ENCODE data around the gene PEX6.

PEX6 gene

DNA sequence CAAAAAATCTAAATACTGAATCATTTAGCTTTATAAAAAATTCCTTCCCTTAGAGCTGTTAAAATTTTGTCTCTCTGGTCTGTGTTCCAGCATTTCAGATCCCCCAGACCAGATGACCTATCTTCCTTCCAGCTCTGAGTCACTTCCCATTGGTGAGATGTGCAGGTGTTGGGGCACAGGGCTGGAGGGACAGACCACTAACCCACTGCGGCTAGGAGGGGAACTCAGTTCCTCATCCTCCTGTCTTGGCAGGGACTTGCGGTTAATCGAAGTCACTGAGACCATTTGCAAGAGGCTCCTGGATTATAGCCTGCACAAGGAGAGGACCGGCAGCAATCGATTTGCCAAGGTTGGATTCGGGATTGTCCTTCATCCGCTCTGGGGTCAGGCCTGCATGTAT lies 43.7 kb downstream of the PEX6 start:
- no peak overlapping the region for H3K4me3 ChIP-seq (ENCODE audit: low read depth, low read length)
- TF ChIP-seq, protein P1, sequence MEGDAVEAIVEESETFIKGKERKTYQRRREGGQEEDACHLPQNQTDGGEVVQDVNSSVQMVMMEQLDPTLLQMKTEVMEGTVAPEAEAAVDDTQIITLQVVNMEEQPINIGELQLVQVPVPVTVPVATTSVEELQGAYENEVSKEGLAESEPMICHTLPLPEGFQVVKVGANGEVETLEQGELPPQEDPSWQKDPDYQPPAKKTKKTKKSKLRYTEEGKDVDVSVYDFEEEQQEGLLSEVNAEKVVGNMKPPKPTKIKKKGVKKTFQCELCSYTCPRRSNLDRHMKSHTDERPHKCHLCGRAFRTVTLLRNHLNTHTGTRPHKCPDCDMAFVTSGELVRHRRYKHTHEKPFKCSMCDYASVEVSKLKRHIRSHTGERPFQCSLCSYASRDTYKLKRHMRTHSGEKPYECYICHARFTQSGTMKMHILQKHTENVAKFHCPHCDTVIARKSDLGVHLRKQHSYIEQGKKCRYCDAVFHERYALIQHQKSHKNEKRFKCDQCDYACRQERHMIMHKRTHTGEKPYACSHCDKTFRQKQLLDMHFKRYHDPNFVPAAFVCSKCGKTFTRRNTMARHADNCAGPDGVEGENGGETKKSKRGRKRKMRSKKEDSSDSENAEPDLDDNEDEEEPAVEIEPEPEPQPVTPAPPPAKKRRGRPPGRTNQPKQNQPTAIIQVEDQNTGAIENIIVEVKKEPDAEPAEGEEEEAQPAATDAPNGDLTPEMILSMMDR (IDR thresholded peaks at IDR 0.05; ENCODE audit: low read depth, low read length), result no peak

DNA sequence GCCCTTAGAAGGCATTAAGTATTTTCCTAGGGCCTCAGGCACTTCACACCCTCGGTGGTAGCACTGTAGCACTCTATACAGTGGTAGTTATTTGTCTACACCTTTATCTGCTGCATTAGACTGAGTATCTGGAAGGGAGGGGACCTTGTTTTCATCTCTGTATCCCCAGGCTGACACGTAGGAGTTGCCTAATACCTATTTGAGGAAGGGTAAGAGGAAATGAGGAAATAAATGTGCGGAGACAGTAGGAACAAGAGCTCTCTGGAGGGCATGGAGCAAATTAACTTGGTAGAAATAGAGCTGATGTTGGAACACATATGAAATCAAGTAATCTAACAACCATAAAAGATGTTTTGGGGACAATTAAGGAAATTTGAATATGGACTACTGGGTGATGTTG lies 45.8 kb downstream of the PEX6 start:
- TF ChIP-seq, protein P1 (IDR thresholded peaks at IDR 0.05; ENCODE audit: low read depth, low read length), result no peak
- H3K4me3 ChIP-seq (ENCODE audit: low read depth, low read length), result no peak overlapping the region

DNA sequence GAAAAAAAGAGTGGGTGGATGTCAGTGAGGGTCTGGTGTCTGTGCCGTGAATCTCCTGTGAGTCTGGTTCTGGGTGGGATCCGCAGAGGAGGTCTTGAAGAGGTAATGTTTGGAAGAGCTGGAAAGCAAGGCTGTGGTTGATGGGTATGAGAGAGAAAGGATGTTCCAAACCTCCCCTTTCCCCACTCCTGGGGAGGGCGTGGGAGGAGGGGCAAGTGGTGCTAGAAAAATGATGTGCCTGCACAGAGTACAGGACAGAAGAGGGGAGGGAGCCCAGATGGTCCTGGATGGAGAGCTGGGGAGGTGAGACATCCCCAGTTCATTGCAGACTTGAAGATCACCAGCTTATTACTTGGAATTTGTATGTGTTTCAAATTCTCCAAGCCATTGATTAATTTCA lies 46.6 kb downstream of the PEX6 start:
- no peak overlapping the region for H3K4me3 ChIP-seq (ENCODE audit: low read depth, low read length)
- TF ChIP-seq, protein P1 (IDR thresholded peaks at IDR 0.05; ENCODE audit: low read depth, low read length), result no peak

DNA sequence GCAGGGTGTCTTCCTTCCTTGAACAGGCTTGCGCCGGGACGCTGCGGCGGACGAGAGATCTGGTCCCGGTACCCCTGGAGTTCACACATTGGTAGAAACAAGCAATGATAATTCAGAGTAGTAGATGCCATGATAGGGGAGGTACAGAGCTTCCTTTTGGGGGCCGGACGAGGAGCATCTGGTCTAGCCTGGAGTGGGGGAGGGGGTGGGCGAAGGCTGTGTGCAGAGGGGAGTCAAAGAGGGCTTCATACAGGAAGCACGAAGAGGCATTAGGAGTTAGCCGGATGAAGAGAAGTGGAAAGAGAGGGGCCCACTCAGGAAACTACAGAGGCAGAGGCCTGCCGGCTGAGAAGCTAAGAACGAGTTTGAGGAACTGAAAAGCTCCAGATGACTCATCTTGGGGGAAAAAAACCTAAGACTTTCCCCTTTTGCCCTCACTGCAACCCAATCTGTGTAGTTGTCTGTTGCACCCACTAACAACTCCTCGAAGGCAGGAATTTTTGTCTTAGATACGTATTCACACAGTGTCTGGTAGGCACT lies 49.1 kb downstream of the PEX6 start:
- H3K4me3 ChIP-seq (ENCODE audit: low read depth, low read length), result peak overlapping the region; percentile 76
- TF ChIP-seq, protein P1 (IDR thresholded peaks at IDR 0.05; ENCODE audit: low read depth, low read length), result no peak

DNA sequence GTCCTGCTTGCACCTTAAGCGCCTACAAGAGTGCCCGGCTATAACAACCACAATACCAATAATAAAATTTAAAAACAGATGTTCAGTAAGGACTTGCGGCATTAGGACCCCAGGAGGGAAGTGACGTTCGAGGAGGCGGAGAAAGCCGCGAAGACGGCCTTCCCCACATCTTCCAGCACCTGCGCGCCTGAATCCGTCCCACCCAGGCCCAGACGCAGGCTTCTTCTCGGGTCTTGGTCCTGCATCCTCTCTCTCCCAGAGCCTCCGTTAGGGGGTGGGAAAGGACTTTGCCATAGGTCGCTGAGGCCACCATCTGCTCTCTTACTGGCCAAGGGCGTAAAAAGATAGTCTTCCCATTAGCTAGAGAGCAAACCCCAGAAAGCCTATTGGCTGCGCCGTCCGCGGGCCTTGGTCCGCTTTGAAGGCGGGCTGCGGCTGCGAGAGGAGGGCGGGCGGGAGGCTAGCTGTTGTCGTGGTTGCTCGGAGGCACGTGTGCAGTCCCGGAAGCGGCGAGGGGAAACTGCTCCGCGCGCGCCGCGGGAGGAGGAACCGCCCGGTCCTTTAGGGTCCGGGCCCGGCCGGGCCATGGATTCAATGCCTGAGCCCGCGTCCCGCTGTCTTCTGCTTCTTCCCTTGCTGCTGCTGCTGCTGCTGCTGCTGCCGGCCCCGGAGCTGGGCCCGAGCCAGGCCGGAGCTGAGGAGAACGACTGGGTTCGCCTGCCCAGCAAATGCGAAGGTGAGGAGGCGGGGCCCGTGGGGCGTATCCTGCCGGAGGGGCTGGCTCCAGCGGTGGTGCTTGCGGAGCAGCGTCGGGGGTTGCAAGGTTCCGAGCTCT lies 49.8 kb downstream of the PEX6 start, which contains the start of gene CNPY3:
TSS of gene CNPY3 (plus strand) at position 495 of the 835 bp plus-strand sequence. CDS start at position 586, 91 bp downstream.
- TF ChIP-seq, protein P1 (IDR thresholded peaks at IDR 0.05; ENCODE audit: low read depth, low read length), result no peak
- H3K4me3 ChIP-seq (ENCODE audit: low read depth, low read length), result peak within 1 kb of the TSS; percentile 76

DNA sequence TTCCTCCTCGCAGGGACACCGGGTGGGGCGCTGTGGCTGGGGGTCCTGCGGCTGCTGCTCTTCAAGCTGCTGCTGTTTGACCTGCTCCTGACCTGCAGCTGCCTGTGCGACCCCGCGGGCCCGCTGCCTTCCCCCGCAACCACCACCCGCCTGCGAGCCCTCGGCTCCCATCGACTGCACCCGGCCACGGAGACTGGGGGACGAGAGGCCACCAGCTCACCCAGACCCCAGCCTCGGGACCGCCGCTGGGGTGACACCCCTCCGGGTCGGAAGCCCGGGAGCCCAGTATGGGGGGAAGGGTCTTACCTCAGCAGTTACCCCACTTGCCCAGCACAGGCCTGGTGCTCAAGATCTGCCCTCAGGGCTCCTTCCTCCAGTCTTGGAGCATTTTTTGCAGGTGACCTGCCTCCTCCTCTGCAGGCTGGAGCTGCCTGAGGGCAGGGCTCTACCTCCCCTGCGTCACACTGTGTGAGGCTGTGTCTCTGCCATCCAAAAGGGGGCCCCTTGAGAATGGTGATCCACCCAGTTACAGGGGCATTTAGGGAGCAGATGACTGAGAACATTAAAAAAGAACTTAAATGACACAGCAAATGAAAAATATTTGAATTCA lies 53.6 kb downstream of the PEX6 start:
- TF ChIP-seq, protein P1 (IDR thresholded peaks at IDR 0.05; ENCODE audit: low read depth, low read length), result no peak
- no peak overlapping the region for H3K4me3 ChIP-seq (ENCODE audit: low read depth, low read length)

DNA sequence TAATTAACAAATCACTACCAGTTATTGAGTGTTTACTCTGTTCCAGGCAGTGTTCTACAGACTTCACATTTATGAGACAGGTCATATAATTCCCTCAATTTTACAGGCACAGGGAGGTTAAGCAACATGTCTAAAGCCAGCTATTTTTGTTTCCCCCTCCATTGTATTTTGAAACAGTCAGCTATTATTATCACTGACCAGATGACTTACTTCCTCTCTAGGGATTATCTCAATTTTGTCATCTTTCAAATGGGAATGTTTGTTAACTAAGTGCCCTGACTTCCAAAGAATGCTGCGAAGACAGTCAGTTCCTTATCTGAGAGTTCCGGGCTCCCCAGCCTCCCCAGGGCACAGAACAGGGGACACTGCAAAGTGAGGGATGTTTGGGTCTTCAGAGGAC lies 55.3 kb downstream of the PEX6 start:
- no peak overlapping the region for H3K4me3 ChIP-seq (ENCODE audit: low read depth, low read length)
- TF ChIP-seq, protein P1 (IDR thresholded peaks at IDR 0.05; ENCODE audit: low read depth, low read length), result no peak
